Activated CD4-positive, alpha-beta T cell treated with anti-CD3 and anti-CD28 coated beads for 36 hours (primary cell): Measurements from ENCODE around the gene SAMD3. TPM values are rescaled to one million over a fixed set of nuclear protein-coding genes. Genes with fewer than 3 reads are reported as not detected.
"Not testable (repeated sequence)": the region's sequence is repeated elsewhere in the genome, so short reads cannot be mapped to it uniquely, and the experiment has no call there.

ENCODE experiments used
- ATAC-seq: fragments of 200-7000 bp; cut with Tn5 transposase; one replicate; pipeline ENCODE4 v1.10.0; 2021; ENCODE audit warnings: mild to moderate bottlenecking, moderate library complexity
- CTCF ChIA-PET: fragments of 350-600 bp; sonication (Branson Sonifier 250); formaldehyde crosslinking; loops from one replicate; lab custom pipeline; 2021; ENCODE audit warnings: antibody characterized with exemption; lab: Charles Lee
- POLR2A ChIA-PET: fragments of 350-600 bp; sonication (Branson Sonifier 250); formaldehyde crosslinking; loops from one replicate; lab custom pipeline; 2021; ENCODE audit warnings: antibody characterized with exemption, inconsistent platforms; lab: Charles Lee
- DNase-seq: peaks from one replicate; pipeline ENCODE4 v3.0.0-alpha.2; 2020
- H3K27ac Mint-ChIP-seq: one replicate; pipeline ENCODE4 v1.8.0; 2021; ENCODE audit warnings: mixed read lengths
- H3K27me3 Mint-ChIP-seq: one replicate; pipeline ENCODE4 v1.8.0; 2021; ENCODE audit warnings: mixed read lengths
- H3K36me3 Mint-ChIP-seq: one replicate; pipeline ENCODE4 v1.8.0; 2021; ENCODE audit warnings: low read depth, mixed read lengths
- H3K4me1 Mint-ChIP-seq: one replicate; pipeline ENCODE4 v1.8.0; 2021; ENCODE audit warnings: mixed read lengths
- H3K4me3 Mint-ChIP-seq: one replicate; pipeline ENCODE4 v1.8.0; 2021; ENCODE audit warnings: mild to moderate bottlenecking, moderate library complexity, mixed read lengths
- H3K9me3 Mint-ChIP-seq: one replicate; pipeline ENCODE4 v1.8.0; 2021; ENCODE audit warnings: low read depth, mixed read lengths
- intact Hi-C, 2 experiments: fragments of 100-400 bp; cut with DNase I in 1 of 2; cut with micrococcal nuclease in 1 of 2; formaldehyde crosslinking; loops; one replicate each; pipeline versions ENCODE4 v1.14.2 to v1.15.1; 2022 to 2024; cut with DNase I, micrococcal nuclease
- total RNA-seq, 2 experiments: library from RNA; stranded (reverse); gene quantifications; one replicate each; pipeline ENCODE4 v1.2.3, GENCODE V29; 2021

SAMD3 gene
- total RNA-seq, 2 experiments from 2014 or later: 1.8 to 2.4 TPM

DNA sequence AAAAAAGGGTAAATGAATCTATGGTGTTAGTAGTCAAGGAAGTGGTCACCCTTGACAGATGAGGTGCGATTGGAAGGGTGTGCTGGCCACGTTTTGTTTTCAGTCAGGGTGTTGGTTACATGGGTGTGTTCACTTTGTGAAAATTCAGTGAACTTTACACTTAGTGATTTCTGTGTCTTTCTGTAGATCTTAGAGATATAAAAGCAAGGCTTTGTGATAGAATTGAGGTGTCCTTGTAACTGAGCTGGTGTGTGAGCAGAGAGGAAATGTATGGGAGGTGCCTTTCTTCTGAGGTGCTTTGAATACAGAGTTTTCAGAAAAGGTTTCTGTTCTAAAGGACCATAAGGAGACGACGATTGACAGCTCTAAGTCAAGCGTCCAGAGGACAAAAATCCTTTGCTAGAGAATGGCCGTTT lies 90.5 kb downstream of the SAMD3 start:
- Mint-ChIP-seq H3K27ac (peak overlapping the region; percentile 91), H3K36me3 (peaks cover 11% of the 10 kb centered on the region), H3K27me3 (no peaks in the 10 kb centered on the region), H3K9me3 (no peaks in the 10 kb centered on the region), H3K4me1 (peaks cover 76% of the 10 kb centered on the region), H3K4me3 (peak overlapping the region; percentile 49)
- ATAC-seq (peak; percentile 89), DNase-seq (peak; percentile 72)
- ChIA-PET CTCF (interaction anchor here (0.8 to 1.0 kb wide), 2 partner anchors 67 to 740 kb away, joined by 4 read pairs; no protein-coding TSS in a partner anchor), POLR2A (no interaction called here)
- intact Hi-C loops: loop anchor here (2.0 to 5.0 kb wide), 5 partner anchors 85 to 385 kb away; no protein-coding TSS in a partner anchor

DNA sequence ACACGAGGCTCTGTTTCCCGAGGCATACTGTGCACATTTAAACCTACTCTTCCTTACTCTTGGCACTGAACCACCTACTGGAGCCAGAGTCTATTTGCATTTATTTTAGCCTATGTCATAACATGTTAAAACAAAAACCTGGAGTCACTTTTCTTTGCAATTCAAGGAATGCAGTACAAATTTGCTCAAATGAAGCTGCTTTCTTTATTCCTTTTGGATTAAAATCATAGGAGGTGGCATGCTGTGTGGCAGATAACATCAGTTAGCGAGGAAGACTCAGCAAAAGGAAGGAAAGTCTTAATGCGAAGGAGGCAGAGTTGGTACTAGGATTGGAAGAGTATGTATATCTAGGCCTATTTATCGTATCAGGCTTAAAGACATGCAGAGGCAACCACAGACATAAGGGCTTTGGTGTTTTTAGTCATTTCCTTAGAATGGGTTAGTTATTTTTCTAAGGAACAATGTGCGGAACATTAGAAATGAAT lies 92.9 kb downstream of the SAMD3 start:
- Mint-ChIP-seq H3K4me3 (no peak overlapping the region), H3K27ac (no peak overlapping the region), H3K36me3 (peaks cover 8% of the 10 kb centered on the region), H3K27me3 (no peaks in the 10 kb centered on the region), H3K4me1 (peaks cover 71% of the 10 kb centered on the region), H3K9me3 (no peaks in the 10 kb centered on the region)
- CTCF ChIA-PET: interaction anchor here (0.7 to 1.5 kb wide), 4 partner anchors 9 to 1498 kb away, joined by 3 to 7 read pairs (median 3); partner anchors contain the start of gene MED23
- ATAC-seq (no peak), DNase-seq (no peak)
- intact Hi-C loops: loop anchor here (5.0 kb wide), 4 partner anchors 87 to 387 kb away; no protein-coding TSS in a partner anchor
- POLR2A ChIA-PET: no interaction called here

DNA sequence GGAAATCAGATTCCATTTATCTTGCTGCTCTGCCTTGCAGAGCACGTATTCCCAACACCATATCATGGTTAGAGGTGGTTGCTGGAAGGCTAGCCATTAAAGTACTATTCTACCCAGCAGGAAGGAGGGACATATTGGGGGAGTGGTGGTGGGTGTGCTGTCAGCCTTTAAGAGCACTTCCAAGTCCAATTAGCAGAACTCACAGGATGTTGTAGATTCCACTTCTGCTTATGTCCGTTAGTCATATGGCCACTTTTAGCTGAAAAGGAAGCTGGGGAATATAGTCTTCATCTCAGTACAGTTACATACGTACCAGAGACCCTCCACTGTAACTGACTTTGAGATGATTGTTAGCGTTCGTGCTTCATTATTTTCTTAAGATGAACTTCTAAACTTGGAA lies 94.4 kb downstream of the SAMD3 start:
- Mint-ChIP-seq H3K27me3 (no peaks in the 10 kb centered on the region), H3K9me3 (no peaks in the 10 kb centered on the region), H3K36me3 (peaks cover 8% of the 10 kb centered on the region), H3K27ac (no peak overlapping the region), H3K4me3 (no peak overlapping the region), H3K4me1 (peaks cover 58% of the 10 kb centered on the region)
- DNase-seq (no peak), ATAC-seq (no peak)
- ChIA-PET CTCF (interaction anchor here (1.0 to 1.5 kb wide), 2 partner anchors 8 to 13 kb away, joined by 4 to 7 read pairs; no protein-coding TSS in a partner anchor), POLR2A (no interaction called here)
- intact Hi-C loops: no loop called here

DNA sequence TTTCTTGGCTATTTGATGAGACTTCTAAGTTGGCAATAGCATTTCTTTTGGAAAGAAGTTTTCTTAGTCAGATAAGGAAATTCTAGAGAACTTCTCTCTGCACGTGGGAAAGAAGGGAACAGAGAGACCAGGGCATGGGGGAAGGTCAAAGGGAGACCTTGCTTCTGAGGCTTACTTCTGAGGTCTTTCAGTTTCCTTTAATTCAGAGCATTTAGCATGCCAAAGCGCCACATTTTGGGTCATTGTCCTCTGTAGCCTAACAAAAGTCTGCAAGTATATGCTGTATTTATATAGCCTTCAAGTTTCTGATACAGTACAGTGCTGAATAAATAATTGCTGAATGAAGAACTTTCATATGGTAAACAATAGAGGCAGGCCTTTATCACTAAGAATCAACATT lies 95.6 kb downstream of the SAMD3 start:
- Mint-ChIP-seq H3K9me3 (no peaks in the 10 kb centered on the region), H3K4me1 (peaks cover 51% of the 10 kb centered on the region), H3K36me3 (peaks cover 10% of the 10 kb centered on the region), H3K4me3 (no peak overlapping the region), H3K27me3 (no peaks in the 10 kb centered on the region), H3K27ac (no peak overlapping the region)
- DNase-seq: no peak
- ATAC-seq: no peak
- ChIA-PET CTCF (no interaction called here), POLR2A (interaction anchor here (0.5 kb wide), 1 partner anchor 510 kb away, joined by 3 read pairs; no protein-coding TSS in a partner anchor)
- intact Hi-C loops: no loop called here

DNA sequence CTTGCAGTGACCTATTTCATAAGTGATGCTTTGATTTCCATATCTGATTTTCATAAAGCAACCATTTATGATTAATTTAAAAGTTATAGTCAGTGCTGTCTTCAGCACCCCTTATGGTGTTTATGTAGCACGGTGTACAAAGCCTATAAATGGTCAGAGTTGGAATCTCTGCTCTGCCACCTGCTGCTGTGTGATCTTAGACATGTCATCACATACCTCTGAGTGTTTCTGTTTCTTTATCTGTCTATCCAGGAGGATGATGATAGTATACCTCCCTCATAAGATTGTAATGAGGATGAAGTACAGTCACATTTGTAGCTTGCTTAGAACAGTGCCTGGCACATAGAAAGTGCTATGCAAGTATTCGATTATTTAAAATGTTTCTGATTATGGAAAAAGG lies 100.5 kb downstream of the SAMD3 start:
- no peak overlapping the region for H3K27ac Mint-ChIP-seq
- H3K4me1 Mint-ChIP-seq: peaks cover 19% of the 10 kb centered on the region
- peak; percentile 55 for ATAC-seq
- intact Hi-C loops: no loop called here
- CTCF ChIA-PET: no interaction called here
- peaks cover 11% of the 10 kb centered on the region for H3K36me3 Mint-ChIP-seq
- POLR2A ChIA-PET: interaction anchor here (0.6 kb wide), 1 partner anchor 57 kb away, joined by 3 read pairs; no protein-coding TSS in a partner anchor
- no peaks in the 10 kb centered on the region for H3K9me3 Mint-ChIP-seq
- no peaks in the 10 kb centered on the region for H3K27me3 Mint-ChIP-seq
- H3K4me3 Mint-ChIP-seq: no peak overlapping the region
- DNase-seq: no peak

DNA sequence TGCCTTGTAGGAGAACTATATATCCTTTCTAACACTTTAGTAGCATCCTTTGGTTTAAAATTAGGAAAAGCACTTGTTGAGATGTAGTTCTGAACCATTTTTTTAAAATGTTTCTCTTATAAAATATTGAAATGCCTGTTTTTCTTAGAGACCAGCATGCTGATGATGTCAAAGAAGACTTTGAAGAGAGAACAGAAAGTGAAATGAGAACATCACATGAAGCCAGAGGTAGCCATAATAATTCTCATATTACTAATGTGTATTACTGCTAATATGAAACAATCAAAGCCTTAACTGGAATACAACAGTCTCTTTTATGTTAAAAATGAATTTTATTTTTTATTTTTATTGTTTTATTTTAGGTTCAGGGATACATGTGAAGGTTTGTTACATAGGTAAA lies 102.0 kb downstream of the SAMD3 start:
- peaks cover 14% of the 10 kb centered on the region for H3K4me1 Mint-ChIP-seq
- DNase-seq: no peak
- peaks cover 3% of the 10 kb centered on the region for H3K9me3 Mint-ChIP-seq
- H3K4me3 Mint-ChIP-seq: no peak overlapping the region
- ChIA-PET CTCF (interaction anchor here (1.1 to 1.4 kb wide), 3 partner anchors 8 to 523 kb away, joined by 3 to 7 read pairs (median 4); no protein-coding TSS in a partner anchor), POLR2A (no interaction called here)
- no peak for ATAC-seq
- H3K27me3 Mint-ChIP-seq: no peaks in the 10 kb centered on the region
- H3K36me3 Mint-ChIP-seq: peaks cover 16% of the 10 kb centered on the region
- intact Hi-C loops: no loop called here
- no peak overlapping the region for H3K27ac Mint-ChIP-seq

DNA sequence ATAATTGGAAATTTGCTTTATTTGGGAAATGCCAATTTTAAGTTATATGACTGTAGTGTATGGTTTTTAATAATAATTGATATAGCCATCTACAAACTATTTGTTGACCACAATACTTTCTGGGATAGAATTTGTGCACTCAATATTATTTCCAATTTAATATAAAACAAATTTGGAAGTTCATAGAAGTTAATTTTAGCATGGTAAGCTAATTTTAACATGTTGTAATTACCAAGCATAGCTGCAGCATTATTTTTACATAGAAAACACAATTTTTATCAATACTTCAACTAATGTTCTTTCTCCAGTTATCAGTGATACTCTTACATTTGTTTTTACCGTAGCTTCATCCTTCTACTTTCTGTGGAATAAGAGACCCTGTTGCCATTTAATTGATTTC lies 103.5 kb downstream of the SAMD3 start:
- H3K9me3 Mint-ChIP-seq: peaks cover 3% of the 10 kb centered on the region
- H3K4me3 Mint-ChIP-seq: no peak overlapping the region
- intact Hi-C loops: no loop called here
- no peaks in the 10 kb centered on the region for H3K27me3 Mint-ChIP-seq
- ChIA-PET CTCF (interaction anchor here (0.9 kb wide), 1 partner anchor 11 kb away, joined by 3 read pairs; no protein-coding TSS in a partner anchor), POLR2A (no interaction called here)
- H3K27ac Mint-ChIP-seq: no peak overlapping the region
- DNase-seq: no peak
- no peak for ATAC-seq
- peaks cover 19% of the 10 kb centered on the region for H3K36me3 Mint-ChIP-seq
- H3K4me1 Mint-ChIP-seq: peaks cover 19% of the 10 kb centered on the region

DNA sequence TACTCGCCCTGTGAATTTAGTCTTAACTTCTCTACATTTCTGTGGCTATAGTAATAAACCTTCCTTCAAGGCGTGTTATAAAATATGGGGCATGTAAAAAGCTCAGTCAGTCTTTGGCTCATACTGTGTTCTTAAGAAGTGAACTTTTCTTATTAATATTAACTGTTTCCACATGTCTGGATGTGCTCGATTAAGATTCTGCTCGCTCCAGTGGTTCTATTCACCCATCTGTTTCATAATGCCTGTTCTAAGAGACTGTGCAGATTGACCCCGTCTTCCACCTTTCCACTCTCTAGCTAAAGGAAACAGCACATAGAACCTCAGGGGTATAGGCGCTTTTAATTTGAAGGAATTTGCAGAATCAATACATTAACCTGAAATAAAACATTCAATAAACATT lies 104.5 kb downstream of the SAMD3 start:
- H3K36me3 Mint-ChIP-seq: peaks cover 19% of the 10 kb centered on the region

DNA sequence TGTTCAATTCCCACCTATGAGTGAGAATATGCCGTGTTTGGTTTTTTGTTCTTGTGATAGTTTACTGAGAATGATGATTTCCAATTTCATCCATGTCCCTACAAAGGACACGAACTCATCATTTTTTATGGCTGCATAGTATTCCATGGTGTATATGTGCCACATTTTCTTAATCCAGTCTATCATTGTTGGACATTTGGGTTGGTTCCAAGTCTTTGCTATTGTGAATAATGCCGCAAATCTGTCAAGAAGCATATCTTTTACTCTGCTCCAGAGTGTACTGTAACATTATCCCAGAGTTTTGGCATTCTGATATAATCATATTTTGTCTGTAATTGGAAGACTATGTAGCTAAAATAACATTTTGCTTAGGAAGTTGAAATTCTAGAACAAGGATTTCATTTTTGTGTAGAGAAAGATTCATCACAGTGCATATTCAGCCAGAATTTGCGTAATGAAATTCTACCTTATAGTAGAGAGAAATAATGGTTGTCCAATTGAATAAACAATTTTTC lies 105.5 kb downstream of the SAMD3 start:
- POLR2A ChIA-PET, CTCF ChIA-PET, H3K9me3 Mint-ChIP-seq, ATAC-seq, H3K4me3 Mint-ChIP-seq, DNase-seq, intact Hi-C loops, H3K27ac Mint-ChIP-seq, H3K27me3 Mint-ChIP-seq: not testable (repeated sequence)
- Mint-ChIP-seq H3K4me1 (peaks cover 16% of the 10 kb centered on the region), H3K36me3 (peaks cover 20% of the 10 kb centered on the region)

More for the DNA sequence above, 104.5 kb downstream of the SAMD3 start:
- Mint-ChIP-seq H3K4me1 (peaks cover 19% of the 10 kb centered on the region), H3K9me3 (peaks cover 3% of the 10 kb centered on the region), H3K27me3 (no peaks in the 10 kb centered on the region), H3K27ac (no peak overlapping the region), H3K4me3 (no peak overlapping the region)
- POLR2A ChIA-PET: interaction anchor here (0.5 kb wide), 1 partner anchor 42 kb away, joined by 3 read pairs; no protein-coding TSS in a partner anchor
- DNase-seq (no peak), ATAC-seq (no peak)
- CTCF ChIA-PET: no interaction called here
- intact Hi-C loops: no loop called here

DNA sequence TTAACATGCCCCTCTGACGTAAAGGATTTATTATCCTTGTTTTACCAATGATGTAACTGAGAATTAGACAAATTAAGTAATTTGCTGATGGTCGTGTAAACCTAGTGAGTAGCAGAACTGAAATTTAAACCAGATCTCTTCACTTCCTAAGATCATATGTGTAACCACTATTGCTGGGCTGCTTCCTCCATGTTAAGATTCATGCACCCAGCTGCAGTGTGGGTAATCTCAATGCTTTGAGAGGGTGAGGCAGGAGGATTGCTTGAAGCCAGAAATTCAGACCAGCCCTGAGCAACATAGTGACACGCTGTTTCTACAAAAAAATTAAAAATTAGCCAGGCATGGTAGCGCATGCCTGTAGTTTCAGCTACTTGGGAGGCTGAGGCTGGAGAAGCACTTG lies 106.5 kb downstream of the SAMD3 start:
- intact Hi-C loops: no loop called here
- Mint-ChIP-seq H3K9me3 (peaks cover 3% of the 10 kb centered on the region), H3K4me1 (peaks cover 16% of the 10 kb centered on the region), H3K27me3 (no peaks in the 10 kb centered on the region), H3K36me3 (peaks cover 22% of the 10 kb centered on the region), H3K27ac (no peak overlapping the region), H3K4me3 (no peak overlapping the region)
- no peak for DNase-seq
- POLR2A ChIA-PET: no interaction called here
- ATAC-seq: no peak
- CTCF ChIA-PET: no interaction called here

DNA sequence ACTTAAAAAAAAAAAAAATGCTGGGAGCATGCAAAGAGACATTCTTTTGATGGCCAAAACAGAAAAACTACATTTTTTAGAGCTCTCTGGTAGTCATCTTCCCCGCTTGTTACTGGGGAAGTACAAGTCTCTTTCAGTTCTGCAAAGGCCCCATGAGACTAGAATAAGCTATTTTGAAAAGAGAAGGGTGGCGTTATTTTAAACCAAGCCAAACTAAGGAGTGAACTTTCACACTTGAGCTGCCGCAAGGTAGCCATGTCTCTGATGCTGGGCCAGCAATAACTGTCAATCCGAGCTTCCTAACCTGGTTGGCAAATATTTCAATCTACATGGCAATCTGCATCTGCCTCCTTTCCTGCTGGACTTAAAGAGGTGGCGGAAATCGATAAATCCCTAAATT lies 107.7 kb downstream of the SAMD3 start:
- CTCF ChIA-PET: interaction anchor here (0.7 to 1.1 kb wide), 3 partner anchors 13 to 36 kb away, joined by 4 to 5 read pairs (median 4); no protein-coding TSS in a partner anchor
- DNase-seq (no peak), ATAC-seq (no peak)
- Mint-ChIP-seq H3K9me3 (peaks cover 3% of the 10 kb centered on the region), H3K4me3 (no peak overlapping the region), H3K4me1 (peaks cover 11% of the 10 kb centered on the region), H3K36me3 (peaks cover 25% of the 10 kb centered on the region), H3K27me3 (no peaks in the 10 kb centered on the region), H3K27ac (no peak overlapping the region)
- POLR2A ChIA-PET: no interaction called here
- intact Hi-C loops: no loop called here
